GM13977 (cell line): ENCODE results near the gene SINHCAF.
"Not testable (repeated sequence)": the region's sequence is repeated elsewhere in the genome, so short reads cannot be mapped to it uniquely, and the experiment has no call there.

Experiments used
- DNase-seq: peaks from one replicate; pipeline ENCODE4 v3.0.0; 2012; ENCODE audit warnings: low spot score
- in situ Hi-C: fragments of 300-500 bp; cut with MboI; formaldehyde crosslinking; loops from one replicate; pipeline ENCODE4 v1.12.0; 2022; ENCODE audit warnings: low sequenced_read_pairs, low pct_unique_long_range_greater_than_20kb, mixed read lengths, inconsistent platforms; ENCODE audit not compliant: unreplicated experiment
- TF ChIP-seq, protein P1 (sequence below): IDR thresholded peaks from 2 replicates; pipeline ENCODE4 v1.5.1; 2012; ENCODE audit warnings: mild to moderate bottlenecking, control low read depth; ENCODE audit not compliant: insufficient read depth; ENCODE audit errors: extremely low read depth, missing control alignments

The SINHCAF gene

DNA sequence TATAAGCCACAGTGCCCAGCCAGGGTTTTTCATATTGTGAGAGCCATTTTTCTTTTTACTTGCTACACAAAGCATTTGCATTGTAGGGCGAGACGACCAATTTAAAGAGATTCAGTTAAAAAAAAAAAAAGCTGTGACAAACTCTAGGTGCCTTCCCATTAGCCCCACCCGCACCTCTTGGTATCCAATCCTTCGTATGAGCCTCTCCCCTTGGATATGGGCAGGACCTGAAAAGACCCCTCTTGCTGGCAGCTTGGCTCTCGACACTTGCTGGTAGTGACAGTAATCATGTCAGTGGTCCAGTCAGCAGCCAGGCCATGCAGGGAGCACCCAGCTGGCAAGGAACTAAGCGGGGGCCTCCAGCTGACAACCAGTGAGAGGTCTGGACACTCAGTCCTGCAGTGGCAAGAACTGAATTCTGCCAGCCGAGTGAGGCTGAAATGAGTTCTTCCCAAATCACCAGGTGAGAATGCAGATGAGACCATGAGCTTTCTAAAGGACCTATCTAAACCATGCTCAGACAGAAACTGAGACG is 46.5 kb downstream of the SINHCAF start:
- DNase-seq = no peak
- in situ Hi-C loops = no loop called here
- TF ChIP-seq, protein P1, sequence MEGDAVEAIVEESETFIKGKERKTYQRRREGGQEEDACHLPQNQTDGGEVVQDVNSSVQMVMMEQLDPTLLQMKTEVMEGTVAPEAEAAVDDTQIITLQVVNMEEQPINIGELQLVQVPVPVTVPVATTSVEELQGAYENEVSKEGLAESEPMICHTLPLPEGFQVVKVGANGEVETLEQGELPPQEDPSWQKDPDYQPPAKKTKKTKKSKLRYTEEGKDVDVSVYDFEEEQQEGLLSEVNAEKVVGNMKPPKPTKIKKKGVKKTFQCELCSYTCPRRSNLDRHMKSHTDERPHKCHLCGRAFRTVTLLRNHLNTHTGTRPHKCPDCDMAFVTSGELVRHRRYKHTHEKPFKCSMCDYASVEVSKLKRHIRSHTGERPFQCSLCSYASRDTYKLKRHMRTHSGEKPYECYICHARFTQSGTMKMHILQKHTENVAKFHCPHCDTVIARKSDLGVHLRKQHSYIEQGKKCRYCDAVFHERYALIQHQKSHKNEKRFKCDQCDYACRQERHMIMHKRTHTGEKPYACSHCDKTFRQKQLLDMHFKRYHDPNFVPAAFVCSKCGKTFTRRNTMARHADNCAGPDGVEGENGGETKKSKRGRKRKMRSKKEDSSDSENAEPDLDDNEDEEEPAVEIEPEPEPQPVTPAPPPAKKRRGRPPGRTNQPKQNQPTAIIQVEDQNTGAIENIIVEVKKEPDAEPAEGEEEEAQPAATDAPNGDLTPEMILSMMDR = no peak

- TF ChIP-seq, protein P1 = no peak
- no peak for DNase-seq
Observed at GRCh38 chr12:31278832-31279231, 47.1 kb downstream of the SINHCAF start.

DNA sequence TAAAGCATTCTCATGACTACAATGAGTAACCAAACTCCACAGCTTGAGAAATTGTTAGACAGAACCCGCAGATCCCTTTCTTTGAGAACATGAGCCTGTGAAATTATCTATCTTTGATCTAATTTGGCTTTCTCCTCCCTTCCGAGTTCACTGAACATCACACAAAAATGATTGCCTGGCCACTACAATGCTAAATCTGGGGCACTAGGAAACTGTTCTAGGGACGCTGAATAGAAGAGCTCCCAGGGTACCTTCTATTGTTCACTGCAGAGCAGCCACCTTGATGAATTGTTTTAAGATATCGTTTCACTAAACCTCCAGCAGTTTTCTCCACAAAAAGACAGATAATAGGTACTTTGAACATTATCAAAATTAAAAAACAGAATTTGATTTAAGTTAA is 47.5 kb downstream of the SINHCAF start:
- in situ Hi-C loops = no loop called here
- no peak for DNase-seq
- TF ChIP-seq, protein P1 = no peak

More at GRCh38 chr12:31278832-31279231, 47.1 kb downstream of the SINHCAF start:
- in situ Hi-C loops = no loop called here

GRCh38 chr12:31277081-31277480 is 48.9 kb downstream of the SINHCAF start:
- no peak for DNase-seq
- TF ChIP-seq, protein P1 = no peak
- in situ Hi-C loops = no loop called here

GRCh38 chr12:31275491-31275890 is 50.5 kb downstream of the SINHCAF start:
- TF ChIP-seq, protein P1 = no peak
- in situ Hi-C loops = no loop called here
- no peak for DNase-seq

DNA sequence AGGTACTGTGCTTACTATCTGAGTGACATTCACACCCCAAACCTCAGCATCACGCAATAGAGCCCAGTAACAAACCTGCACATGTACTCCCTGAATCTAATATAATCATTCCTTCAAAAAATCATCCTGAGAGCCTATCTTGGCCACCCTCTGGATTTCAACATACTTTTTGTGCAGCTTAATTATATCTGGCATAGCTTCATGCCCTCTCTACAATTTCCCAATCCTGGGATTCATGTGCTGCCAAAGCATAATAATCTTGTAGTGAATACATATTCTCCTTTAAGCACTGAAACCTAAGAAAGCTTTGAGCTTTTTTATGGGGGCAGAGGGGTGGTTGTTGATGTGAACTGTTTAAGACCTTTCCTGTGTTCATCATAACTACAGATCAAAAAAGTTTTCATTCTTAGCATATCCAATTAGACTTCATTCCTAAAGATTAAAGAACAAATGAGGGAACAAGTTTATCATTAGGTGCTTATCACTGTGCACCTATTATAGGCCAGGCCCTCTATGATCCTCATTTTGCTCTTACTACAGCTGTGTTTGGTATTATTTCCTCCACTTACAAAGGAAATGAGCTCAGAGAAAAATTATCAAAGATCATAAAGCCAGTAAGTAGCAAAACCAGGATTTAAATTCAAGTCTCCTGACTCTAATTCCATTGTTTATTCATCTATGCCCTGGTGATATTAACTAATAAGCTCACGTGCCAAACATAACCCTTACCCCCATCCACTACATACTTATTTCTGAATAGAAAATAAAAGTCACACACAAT is 51.2 kb downstream of the SINHCAF start:
- in situ Hi-C loops = no loop called here
- TF ChIP-seq, protein P1 = no peak
- no peak for DNase-seq

- in situ Hi-C loops, DNase-seq: not testable (repeated sequence)
Observed at GRCh38 chr12:31273794-31274193, 52.2 kb downstream of the SINHCAF start.
